Measurements from ENCODE around the gene PLD6. TPM values are rescaled to one million over a fixed set of nuclear protein-coding genes. Genes with fewer than 3 reads are reported as not detected.

The PLD6 gene
- total RNA-seq, 4 donors from 2014 or later: 1.6 to 3.5 TPM; not detected in 2

GRCh38 chr17:17243163-17243562 is 37.0 kb upstream of the PLD6 start:
- peaks cover 0 to 5% (median 0%) of the 10 kb centered on the region in 4 donors for H3K4me1 ChIP-seq

GRCh38 chr17:17242246-17242645 is 36.1 kb upstream of the PLD6 start:
- DNase-seq: peak in 2 of 3 donors; percentile 19 to 22
- H3K4me3 ChIP-seq: no peak overlapping the region
- TF ChIP-seq POLR2A (IDR thresholded peaks at IDR 0.05) (no peak), CTCF (IDR thresholded peaks at IDR 0.05) (no peak)
- no peaks in the 10 kb centered on the region for H3K9me3 ChIP-seq
- H3K4me1 ChIP-seq: peaks cover 0 to 9% (median 0%) of the 10 kb centered on the region in 4 donors
- peaks cover 0 to 22% (median 0%) of the 10 kb centered on the region in 3 donors for H3K36me3 ChIP-seq
- no peaks in the 10 kb centered on the region for H3K27me3 ChIP-seq
- H3K27ac ChIP-seq: no peak overlapping the region

More at GRCh38 chr17:17243163-17243562, 37.0 kb upstream of the PLD6 start:
- Histone ChIP-seq H3K4me3 (no peak overlapping the region), H3K9me3 (no peaks in the 10 kb centered on the region), H3K27me3 (no peaks in the 10 kb centered on the region), H3K27ac (no peak overlapping the region), H3K36me3 (peaks cover 0 to 31% (median 0%) of the 10 kb centered on the region in 3 donors)
- no peak for TF ChIP-seq CTCF (IDR thresholded peaks at IDR 0.05)
- TF ChIP-seq POLR2A (IDR thresholded peaks at IDR 0.05): no peak
- DNase-seq: peak in 2 of 3 donors; percentile 4 to 8

DNA sequence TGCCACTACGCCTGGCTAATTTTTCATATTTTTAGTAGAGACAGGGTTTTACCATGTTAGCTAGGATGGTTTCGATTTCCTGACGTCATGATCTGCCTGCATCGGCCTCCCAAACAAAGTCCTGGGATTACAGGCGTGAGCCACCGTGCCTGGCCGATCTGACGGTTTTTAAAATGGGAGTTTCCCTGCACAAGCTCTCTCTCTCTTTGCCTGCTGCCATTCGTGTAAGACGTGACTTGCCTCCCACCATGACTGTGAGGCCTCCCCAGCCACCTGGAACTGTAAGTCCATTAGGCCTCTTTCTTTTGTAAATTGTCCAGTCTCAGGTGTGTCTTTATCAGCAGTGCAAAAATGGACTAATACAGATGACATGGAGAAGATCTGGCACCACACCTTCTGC is 35.5 kb upstream of the PLD6 start:
- peaks cover 0 to 9% (median 0%) of the 10 kb centered on the region in 4 donors for H3K4me1 ChIP-seq
- no peak overlapping the region for H3K4me3 ChIP-seq
- peaks cover 0 to 16% (median 0%) of the 10 kb centered on the region in 3 donors for H3K36me3 ChIP-seq

GRCh38 chr17:17239832-17240231 is 33.7 kb upstream of the PLD6 start:
- Histone ChIP-seq H3K27ac (no peak overlapping the region), H3K4me3 (no peak overlapping the region), H3K9me3 (no peaks in the 10 kb centered on the region), H3K36me3 (no peaks in the 10 kb centered on the region), H3K27me3 (no peaks in the 10 kb centered on the region), H3K4me1 (peaks cover 0 to 20% (median 2%) of the 10 kb centered on the region in 4 donors)
- TF ChIP-seq POLR2A (IDR thresholded peaks at IDR 0.05) (no peak), CTCF (IDR thresholded peaks at IDR 0.05) (no peak)
- DNase-seq: no peak

More for the DNA sequence above, 35.5 kb upstream of the PLD6 start:
- TF ChIP-seq POLR2A (IDR thresholded peaks at IDR 0.05) (no peak), CTCF (IDR thresholded peaks at IDR 0.05) (no peak)
- H3K27ac ChIP-seq: no peak overlapping the region
- H3K9me3 ChIP-seq: no peaks in the 10 kb centered on the region
- peak in 2 of 3 donors; percentile 13 to 26 for DNase-seq
- H3K27me3 ChIP-seq: no peaks in the 10 kb centered on the region

DNA sequence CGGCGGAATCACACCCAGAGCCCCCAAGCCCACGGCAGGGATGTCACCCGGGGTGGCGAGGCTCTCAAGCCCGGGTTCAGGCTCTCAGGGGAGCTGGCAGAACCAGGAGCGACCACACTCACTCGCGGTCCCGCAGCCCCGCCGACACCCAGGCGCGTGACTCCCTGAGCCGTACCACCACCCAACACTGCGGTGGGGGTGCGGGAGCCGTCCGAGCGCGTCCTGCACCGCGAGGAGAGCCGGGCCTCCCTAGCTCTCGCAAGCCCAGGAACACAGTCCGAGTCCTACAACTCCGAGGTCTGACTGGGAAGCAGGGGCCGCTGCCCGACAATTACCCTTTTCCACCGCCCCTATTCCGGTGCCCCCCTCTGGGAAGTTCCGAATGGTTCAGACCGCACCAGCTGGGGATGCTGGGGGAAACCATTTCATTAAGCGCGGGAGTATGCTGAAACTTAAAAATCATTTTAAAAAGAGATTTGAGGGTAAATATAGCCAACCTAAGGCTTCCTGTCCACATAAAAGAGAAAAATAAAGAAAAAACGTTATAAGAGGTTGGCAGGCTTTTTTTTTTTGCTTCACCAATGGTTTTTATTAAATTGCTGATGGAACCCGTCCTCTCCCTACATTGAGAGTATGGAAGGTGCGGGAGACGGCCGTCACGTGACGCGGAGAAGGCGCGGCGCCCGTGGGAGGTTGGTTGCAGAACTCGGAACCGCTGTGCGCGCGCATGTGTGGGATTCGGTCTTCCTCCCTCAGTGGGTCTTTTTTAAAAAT is 31.1 kb upstream of the PLD6 start, which contains the start of gene FLCN:
FLCN (minus strand) TSS at position 143 of the 774 bp plus-strand sequence. CDS start 9,031 bp downstream, outside the sequence.
- peak within 1 kb of the TSS; percentile 90 to 100 (median 100) for H3K4me3 ChIP-seq
- peaks cover 0 to 36% (median 2%) of the 10 kb centered on the region in 4 donors for H3K4me1 ChIP-seq
- H3K27me3 ChIP-seq: no peaks in the 10 kb centered on the region
- H3K36me3 ChIP-seq: peaks cover 0 to 8% (median 0%) of the 10 kb centered on the region in 3 donors
- peak within 1 kb of the TSS; percentile 87 to 99 (median 96) for H3K27ac ChIP-seq
- TF ChIP-seq POLR2A (IDR thresholded peaks at IDR 0.05) (peak; percentile 64 to 74), CTCF (IDR thresholded peaks at IDR 0.05) (peak in 3 of 6 experiments; percentile 8 to 29 (median 16))
- no peaks in the 10 kb centered on the region for H3K9me3 ChIP-seq
- peak; percentile 93 to 96 (median 94) for DNase-seq

Data from Peyer's patch (tissue), 4 donors.